Myocyte (in vitro differentiated cells): ENCODE measurements around the gene SLC22A23. TPM values are rescaled to one million over a fixed set of nuclear protein-coding genes. Genes with fewer than 3 reads are reported as not detected.

Source experiments
- DNase-seq: peaks from one replicate; pipeline ENCODE4 v3.0.0-alpha.2; 2012; ENCODE audit warnings: low read depth
- total RNA-seq: library from RNA; depleted of rRNA; stranded (reverse); fragments of >200 nt; gene quantifications from 2 replicates; pipeline ENCODE4 v1.2.3, GENCODE V29; 2014

Gene SLC22A23
- total RNA-seq, 1 donor from 2014 or later = 1.9 TPM

GRCh38 chr6:3320238-3320811, 136.5 kb downstream of the SLC22A23 start:
- DNase-seq = no peak

- DNase-seq = peak; percentile 83
Measured at GRCh38 chr6:3319610-3320200, 137.1 kb downstream of the SLC22A23 start.

- no peak for DNase-seq
Measured at GRCh38 chr6:3318821-3319540, 137.9 kb downstream of the SLC22A23 start.

- no peak for DNase-seq
Measured at GRCh38 chr6:3318226-3318625, 138.6 kb downstream of the SLC22A23 start.

- DNase-seq = peak; percentile 82
Measured at GRCh38 chr6:3317741-3318211, 139.1 kb downstream of the SLC22A23 start.

DNA sequence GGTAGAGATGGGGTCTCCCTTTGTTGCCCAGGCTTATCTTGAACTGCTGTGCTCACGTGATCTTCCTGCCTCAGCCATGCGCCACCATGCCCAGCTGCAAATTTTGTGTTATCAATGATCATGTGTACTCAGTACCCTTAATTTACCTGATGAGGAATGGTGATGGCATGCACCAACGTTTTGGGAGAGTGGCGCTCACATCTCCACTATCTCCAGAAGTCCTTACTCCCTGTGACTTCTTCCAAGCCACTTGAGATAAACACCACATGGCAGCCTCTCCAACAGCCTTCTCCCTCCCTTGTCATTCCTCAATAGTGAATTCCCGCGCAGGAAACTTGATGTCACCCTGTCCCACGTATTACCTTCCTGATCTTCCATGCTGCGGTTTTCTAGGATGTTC, 140.0 kb downstream of the SLC22A23 start:
- DNase-seq = no peak

GRCh38 chr6:3316331-3316730, 140.5 kb downstream of the SLC22A23 start:
- no peak for DNase-seq

- no peak for DNase-seq
Measured at GRCh38 chr6:3315841-3316240, 141.0 kb downstream of the SLC22A23 start.

- no peak for DNase-seq
Measured at GRCh38 chr6:3314621-3315467, 142.0 kb downstream of the SLC22A23 start.

GRCh38 chr6:3314176-3314575, 142.7 kb downstream of the SLC22A23 start:
- DNase-seq = no peak

GRCh38 chr6:3312604-3313231, 144.1 kb downstream of the SLC22A23 start:
- DNase-seq = peak; percentile 90

DNA sequence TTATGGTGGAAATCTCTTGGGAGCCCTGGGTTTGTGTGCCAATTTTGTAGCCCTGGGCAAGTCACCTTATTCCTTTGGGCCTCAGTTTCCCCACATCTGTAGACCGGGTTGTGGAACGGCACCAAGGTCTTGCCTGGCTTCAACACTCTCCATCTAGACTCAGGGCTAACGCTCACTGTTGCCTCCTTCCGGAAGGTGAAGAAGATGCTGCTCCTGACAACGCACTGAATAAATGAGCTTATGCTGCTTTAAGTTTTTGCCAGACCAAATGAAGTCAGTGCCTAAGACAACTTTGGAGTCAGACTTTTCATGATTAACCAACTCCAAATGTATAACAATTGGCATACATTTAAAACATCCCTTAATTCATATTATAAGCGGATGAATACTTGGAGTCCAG, 145.0 kb downstream of the SLC22A23 start:
- no peak for DNase-seq

DNA sequence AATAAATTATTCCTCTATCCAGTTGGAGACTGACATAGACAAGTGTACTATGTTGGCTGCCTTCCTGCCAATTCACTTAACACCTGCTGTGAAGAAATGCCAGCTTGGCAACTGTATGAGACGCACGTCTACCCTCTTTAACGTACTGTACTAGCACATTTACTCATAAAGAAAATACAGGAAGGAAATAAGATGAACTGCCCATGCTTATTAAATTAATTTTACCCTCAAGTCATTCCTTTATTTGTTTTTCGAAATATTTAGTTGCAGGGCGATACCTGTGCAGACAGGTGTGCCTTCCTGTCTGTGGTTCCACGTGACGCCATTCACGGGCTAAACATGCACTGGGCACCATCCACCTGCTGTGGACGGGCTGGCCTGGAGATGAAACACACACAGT, 146.1 kb downstream of the SLC22A23 start:
- DNase-seq = peak; percentile 65

DNA sequence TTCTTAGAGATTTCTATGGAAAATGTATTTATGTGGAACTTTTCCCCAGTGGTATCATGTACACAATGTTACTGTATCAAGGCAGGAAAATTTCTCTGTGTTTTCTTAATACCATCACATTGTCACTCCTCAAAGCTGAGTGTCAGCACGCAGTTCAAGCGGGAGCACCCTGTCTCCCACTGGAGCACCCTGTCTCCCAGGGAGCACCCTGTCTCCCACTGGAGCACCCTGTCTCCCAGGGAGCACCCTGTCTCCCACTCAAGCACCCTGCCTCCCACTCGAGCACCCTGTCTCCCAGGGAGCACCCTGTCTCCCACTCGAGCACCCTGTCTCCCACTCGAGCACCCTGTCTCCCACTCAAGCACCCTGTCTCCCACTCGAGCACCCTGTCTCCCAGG, 146.8 kb downstream of the SLC22A23 start:
- no peak for DNase-seq

DNA sequence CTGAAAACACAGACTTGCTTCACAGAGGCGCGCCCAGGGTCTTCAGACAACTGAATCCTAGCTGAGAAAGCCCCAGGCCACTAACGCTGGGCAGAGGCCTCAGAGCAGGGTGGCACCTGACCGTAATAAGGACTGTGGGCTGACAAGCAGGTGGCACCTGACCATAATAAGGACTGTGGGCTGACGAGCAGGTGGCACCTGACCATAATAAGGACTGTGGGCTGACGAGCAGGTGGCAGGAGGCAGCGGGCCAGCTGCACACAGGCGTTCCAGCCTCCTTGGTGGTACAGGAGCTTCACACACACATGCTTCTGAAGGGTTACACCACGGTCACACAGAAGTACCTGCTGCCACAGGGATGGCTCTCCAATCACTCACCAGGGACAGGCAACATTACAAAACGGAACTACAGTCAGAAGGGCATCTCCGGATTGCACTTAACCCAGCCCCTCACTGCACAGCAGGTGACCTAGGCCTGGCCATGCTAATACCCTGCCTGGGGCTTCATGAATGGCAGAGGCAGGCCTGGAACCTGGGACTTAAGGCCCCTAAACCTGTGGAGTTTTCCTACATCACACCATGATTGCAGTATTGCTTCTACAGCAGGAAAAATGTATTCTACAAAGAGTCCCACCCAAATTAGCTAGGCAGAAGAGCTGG, 147.3 kb downstream of the SLC22A23 start:
- peak; percentile 75 for DNase-seq

DNA sequence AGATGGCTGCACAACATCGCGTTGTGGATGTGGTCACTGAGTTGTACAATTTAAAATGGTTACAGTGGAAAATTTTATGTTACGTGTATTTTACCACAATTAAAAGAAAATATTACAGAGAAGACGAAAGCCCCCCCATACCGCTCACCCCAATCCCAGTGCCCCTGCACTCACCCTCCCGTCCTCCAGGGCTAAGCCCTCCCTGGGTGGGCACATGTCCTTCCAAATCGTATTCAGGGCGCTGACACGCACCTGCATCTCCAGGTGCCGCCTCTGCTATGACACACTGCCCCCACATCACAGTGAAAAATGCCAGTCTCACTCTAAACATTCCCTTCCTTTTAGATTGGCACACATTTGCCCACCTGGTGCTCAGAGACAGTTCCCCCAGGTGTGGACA, 148.7 kb downstream of the SLC22A23 start:
- DNase-seq = no peak

DNA sequence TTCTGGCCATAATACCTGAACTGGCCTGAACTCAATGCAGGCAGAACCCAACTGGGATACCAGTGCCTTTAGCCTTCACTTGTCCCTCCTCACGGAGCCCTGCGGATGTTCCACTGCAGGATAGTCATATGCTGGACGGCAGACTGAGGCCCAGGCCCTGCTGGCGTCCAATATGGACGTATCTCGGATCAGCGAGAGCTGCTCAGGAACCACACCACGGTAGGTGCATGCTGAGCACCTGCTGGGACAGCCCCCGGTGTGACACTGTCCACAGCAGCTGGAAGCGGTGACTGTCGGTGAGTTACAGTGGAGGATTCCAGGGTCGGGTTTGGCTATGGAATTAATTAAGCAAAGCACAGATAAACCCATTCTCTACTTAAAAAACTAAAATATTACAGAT, 149.4 kb downstream of the SLC22A23 start:
- no peak for DNase-seq

GRCh38 chr6:3306848-3307247, 150.0 kb downstream of the SLC22A23 start:
- DNase-seq = no peak

- no peak for DNase-seq
Measured at GRCh38 chr6:3305831-3306230, 151.0 kb downstream of the SLC22A23 start.

DNA sequence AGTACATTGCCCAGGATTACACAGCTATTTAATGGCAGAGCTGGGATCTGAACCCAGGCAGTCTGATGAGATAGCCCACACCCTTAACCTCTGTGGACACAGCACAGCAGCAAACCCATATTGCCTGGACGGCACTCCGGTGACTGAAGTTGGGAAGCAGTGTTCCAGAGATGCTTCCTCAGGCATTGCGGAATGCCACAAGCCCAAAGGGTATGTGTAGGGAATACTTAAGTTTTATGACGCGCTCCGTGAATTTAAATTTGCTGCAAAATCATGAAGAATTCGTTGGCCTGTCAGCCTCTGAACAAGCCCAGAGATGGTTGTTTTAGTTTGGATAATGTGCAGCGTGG, 151.7 kb downstream of the SLC22A23 start:
- DNase-seq = no peak
